Fibroblast of lung (primary cell): ENCODE measurements around the gene SULT6B1.

Source experiments
- CTCF ChIP-seq, 2 donors: IDR thresholded peaks in 1 of 2; conservative IDR thresholded peaks in 1 of 2; 1 replicate in 1 of 2; 2 replicates in 1 of 2; pipeline ENCODE4 v1.5.1; 2011 to 2012; ENCODE audit warnings: low read length in 2 of 2, control low read depth in 1 of 2, inconsistent platforms in 1 of 2, low read depth in 1 of 2, mild to moderate bottlenecking in 1 of 2
- EZH2 ChIP-seq: IDR thresholded peaks from 2 replicates; pipeline ENCODE4 v1.5.1; 2012; ENCODE audit warnings: low read length, control low read depth, mild to moderate bottlenecking; ENCODE audit errors: missing control alignments

GRCh38 chr2:37191747-37192146 lies 3.3 kb upstream of the SULT6B1 start:
- TF ChIP-seq CTCF (conservative IDR thresholded peaks at IDR 0.05 in 1 of 2, IDR thresholded peaks at IDR 0.05 in 1 of 2; ENCODE audit: low read depth in 1 of 2, low read length in 2 of 2) (no peak), EZH2 (no peak)
